Neural crest cell (in vitro differentiated cells): ENCODE results near the gene KRABD2.

Experiments used
- DNase-seq: peaks from one replicate; pipeline ENCODE4 v3.0.0; 2021; ENCODE audit warnings: low read depth, mixed read lengths, low spot score
- H3K27ac Mint-ChIP-seq: one replicate; pipeline ENCODE4 v1.8.0; 2021; ENCODE audit warnings: mild to moderate bottlenecking, mixed read lengths; ENCODE audit not compliant: unreplicated experiment
- H3K27me3 Mint-ChIP-seq: 2 replicates; pipeline ENCODE4 v1.8.0; 2021; ENCODE audit warnings: low read depth, mild to moderate bottlenecking, mixed read lengths
- H3K36me3 Mint-ChIP-seq: 2 replicates; pipeline ENCODE4 v1.8.0; 2021; ENCODE audit warnings: low read depth, mild to moderate bottlenecking, mixed read lengths
- H3K4me1 Mint-ChIP-seq: 2 replicates; pipeline ENCODE4 v1.8.0; 2021; ENCODE audit warnings: mixed read lengths
- H3K4me3 Mint-ChIP-seq: one replicate; pipeline ENCODE4 v1.8.0; 2021; ENCODE audit warnings: mild to moderate bottlenecking, mixed read lengths
- H3K9me3 Mint-ChIP-seq: 2 replicates; pipeline ENCODE4 v1.8.0; 2021; ENCODE audit warnings: mixed read lengths
- CTCF ChIP-seq: fragments of 200-600 bp; sonication (generic); conservative IDR thresholded peaks from 2 replicates; pipeline ENCODE4 v1.5.0; 2021; ENCODE audit warnings: antibody characterized with exemption, mild to moderate bottlenecking

Gene KRABD2

GRCh38 chr17:8409966-8410882 is 33.7 kb upstream of the KRABD2 start:
- peak; percentile 98 for DNase-seq
- H3K36me3 Mint-ChIP-seq = no peaks in the 10 kb centered on the region
- TF ChIP-seq CTCF = peak; percentile 94
- H3K4me1 Mint-ChIP-seq = peaks cover 13% of the 10 kb centered on the region
- H3K4me3 Mint-ChIP-seq = no peak overlapping the region
- H3K27me3 Mint-ChIP-seq = peaks cover 25% of the 10 kb centered on the region
- H3K27ac Mint-ChIP-seq = no peak overlapping the region
- H3K9me3 Mint-ChIP-seq = no peaks in the 10 kb centered on the region

- no peak overlapping the region for H3K4me3 Mint-ChIP-seq
- peaks cover 13% of the 10 kb centered on the region for H3K27me3 Mint-ChIP-seq
- DNase-seq = no peak
- no peaks in the 10 kb centered on the region for H3K9me3 Mint-ChIP-seq
- TF ChIP-seq CTCF = no peak
- peaks cover 13% of the 10 kb centered on the region for H3K4me1 Mint-ChIP-seq
- no peak overlapping the region for H3K27ac Mint-ChIP-seq
- no peaks in the 10 kb centered on the region for H3K36me3 Mint-ChIP-seq
Measured at GRCh38 chr17:8408371-8408770, 31.9 kb upstream of the KRABD2 start.

- no peak overlapping the region for H3K27ac Mint-ChIP-seq
- no peaks in the 10 kb centered on the region for H3K9me3 Mint-ChIP-seq
- no peak for DNase-seq
- peaks cover 13% of the 10 kb centered on the region for H3K4me1 Mint-ChIP-seq
- no peaks in the 10 kb centered on the region for H3K36me3 Mint-ChIP-seq
- no peak for TF ChIP-seq CTCF
- H3K27me3 Mint-ChIP-seq = peaks cover 14% of the 10 kb centered on the region
- H3K4me3 Mint-ChIP-seq = no peak overlapping the region
Measured at GRCh38 chr17:8406174-8406573, 29.7 kb upstream of the KRABD2 start.

- no peak overlapping the region for H3K4me3 Mint-ChIP-seq
- no peak for DNase-seq
- no peak overlapping the region for H3K27ac Mint-ChIP-seq
- TF ChIP-seq CTCF = no peak
- H3K9me3 Mint-ChIP-seq = no peaks in the 10 kb centered on the region
- peaks cover 13% of the 10 kb centered on the region for H3K4me1 Mint-ChIP-seq
- H3K36me3 Mint-ChIP-seq = no peaks in the 10 kb centered on the region
- peaks cover 21% of the 10 kb centered on the region for H3K27me3 Mint-ChIP-seq
Measured at GRCh38 chr17:8405499-8406016, 29.1 kb upstream of the KRABD2 start.

- Mint-ChIP-seq H3K4me3 (no peak overlapping the region), H3K9me3 (no peaks in the 10 kb centered on the region), H3K27ac (no peak overlapping the region), H3K36me3 (no peaks in the 10 kb centered on the region), H3K4me1 (peaks cover under 1% of the 10 kb centered on the region), H3K27me3 (peaks cover 32% of the 10 kb centered on the region)
- peak; percentile 13 for TF ChIP-seq CTCF
- DNase-seq = no peak
Measured at GRCh38 chr17:8402921-8403536, 26.5 kb upstream of the KRABD2 start.
